Natural killer cell treated with Interleukin-12 subunit alpha and Interleukin-12 subunit beta and Interleukin-15 and Interleukin-18, amount 100 ng/mL, for 72 hours (primary cell): ENCODE results near the gene KCNQ1. TPM values are rescaled to one million over a fixed set of nuclear protein-coding genes. Genes with fewer than 3 reads are reported as not detected.

Experiments
- ATAC-seq, 2 donors: fragments of 150-1000 bp; cut with Tn5 transposase in 1 of 2; sonication (Bioruptor Pico), chemical (Tn5 transposase) in 1 of 2; 2 replicates each; pipeline ENCODE4 v1.10.0; 2021
- DNase-seq: peaks from one replicate; pipeline ENCODE4 v3.0.0; 2022; ENCODE audit warnings: low spot score
- H3K27ac Mint-ChIP-seq, 2 donors: 1 replicate in 1 of 2; 2 replicates in 1 of 2; pipeline ENCODE4 v1.8.0; 2022; ENCODE audit warnings: mixed read lengths in 2 of 2, mild to moderate bottlenecking in 1 of 2, moderate library complexity in 1 of 2
- H3K27me3 Mint-ChIP-seq, 2 donors: 1 replicate in 1 of 2; 2 replicates in 1 of 2; pipeline ENCODE4 v1.8.0; 2022; ENCODE audit warnings: mixed read lengths in 2 of 2
- H3K36me3 Mint-ChIP-seq: one replicate; pipeline ENCODE4 v1.8.0; 2022; ENCODE audit warnings: mixed read lengths
- H3K4me1 Mint-ChIP-seq, 2 donors: 1 replicate in 1 of 2; 2 replicates in 1 of 2; pipeline ENCODE4 v1.8.0; 2022; ENCODE audit warnings: low read depth in 2 of 2, mixed read lengths in 2 of 2, mild to moderate bottlenecking in 1 of 2
- H3K4me3 Mint-ChIP-seq: one replicate; pipeline ENCODE4 v1.8.0; 2022; ENCODE audit warnings: mixed read lengths
- H3K9me3 Mint-ChIP-seq: 2 replicates; pipeline ENCODE4 v1.8.0; 2022; ENCODE audit warnings: mixed read lengths
- total RNA-seq, 2 donors: library from RNA; stranded (reverse); gene quantifications; one replicate each; pipeline ENCODE4 v1.2.3, GENCODE V29; 2022

Gene KCNQ1
- total RNA-seq, 2 donors from 2014 or later: 0.19 to 1.4 TPM

DNA sequence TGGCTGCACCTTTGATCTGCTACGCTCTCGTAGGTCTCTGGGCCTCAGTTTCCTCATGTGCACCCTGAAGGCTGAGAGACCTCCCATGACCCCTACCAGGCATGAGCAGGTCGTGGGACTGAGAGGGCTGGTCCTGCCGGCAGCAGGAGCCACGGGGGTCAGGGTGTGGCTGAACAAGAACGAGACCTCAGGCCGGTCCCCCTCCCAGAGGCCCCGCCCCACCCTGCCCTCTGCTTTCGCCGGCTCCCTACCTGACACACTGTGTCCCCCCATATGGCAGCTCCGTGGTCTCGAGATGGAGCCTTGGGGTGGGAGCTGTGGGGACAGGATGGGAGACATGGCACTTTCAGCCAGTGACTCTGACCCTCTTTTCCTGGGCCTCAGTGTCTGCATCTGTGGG, 400.2 kb downstream of the KCNQ1 start:
- no peak for DNase-seq
- no peak overlapping the region for H3K4me3 Mint-ChIP-seq
- H3K4me1 Mint-ChIP-seq: no peaks in the 10 kb centered on the region
- no peaks in the 10 kb centered on the region for H3K36me3 Mint-ChIP-seq
- H3K27me3 Mint-ChIP-seq: no peaks in the 10 kb centered on the region
- ATAC-seq: no peak
- no peaks in the 10 kb centered on the region for H3K9me3 Mint-ChIP-seq
- no peak overlapping the region for H3K27ac Mint-ChIP-seq

DNA sequence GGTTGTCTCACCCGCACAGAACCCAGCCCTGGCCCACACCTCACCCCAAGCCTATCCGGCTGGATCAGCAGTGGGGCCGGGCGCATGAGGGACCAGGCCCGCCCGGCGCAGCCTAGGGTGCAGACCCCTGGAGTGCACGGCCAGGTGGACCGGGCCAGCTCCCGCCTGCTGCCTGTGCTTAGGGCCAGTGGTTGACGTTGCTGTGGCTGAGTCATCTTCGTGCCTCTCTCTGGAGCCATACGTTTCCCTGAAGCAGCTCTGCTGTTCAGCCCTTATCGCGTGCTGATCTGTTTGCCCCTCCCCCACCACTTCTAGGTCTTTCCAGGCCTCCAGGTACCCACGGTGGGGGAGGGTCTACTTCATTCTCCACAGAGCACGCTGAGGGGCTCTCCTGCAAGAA, 401.2 kb downstream of the KCNQ1 start:
- no peaks in the 10 kb centered on the region for H3K4me1 Mint-ChIP-seq
- no peaks in the 10 kb centered on the region for H3K27me3 Mint-ChIP-seq
- H3K36me3 Mint-ChIP-seq: no peaks in the 10 kb centered on the region
- H3K4me3 Mint-ChIP-seq: no peak overlapping the region
- peak in 1 of 2 donors; percentile 25 for ATAC-seq
- DNase-seq: no peak
- H3K27ac Mint-ChIP-seq: no peak overlapping the region
- H3K9me3 Mint-ChIP-seq: no peaks in the 10 kb centered on the region

DNA sequence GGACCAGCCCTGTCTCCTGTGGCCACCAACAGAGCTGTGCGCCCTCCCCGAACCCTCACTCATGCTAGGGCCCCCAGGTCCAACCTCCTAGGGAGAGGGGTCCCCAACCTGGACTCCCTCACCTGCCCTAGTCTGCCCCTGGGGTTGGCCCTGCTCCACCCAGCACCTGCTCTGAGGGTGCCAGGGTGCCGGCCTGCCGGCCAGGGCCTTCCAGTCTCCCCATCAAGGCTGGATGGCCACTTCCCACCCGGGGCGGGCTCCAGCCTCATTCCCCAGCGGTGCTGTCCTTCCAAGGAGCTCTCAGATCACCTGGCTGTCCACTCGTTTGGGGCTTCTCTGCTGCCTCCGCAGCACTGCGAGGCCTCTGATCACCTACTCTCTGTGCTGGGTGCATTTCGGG, 401.7 kb downstream of the KCNQ1 start:
- H3K36me3 Mint-ChIP-seq: no peaks in the 10 kb centered on the region
- DNase-seq (no peak), ATAC-seq (no peak)
- H3K4me3 Mint-ChIP-seq: no peak overlapping the region
- no peaks in the 10 kb centered on the region for H3K9me3 Mint-ChIP-seq
- no peaks in the 10 kb centered on the region for H3K27me3 Mint-ChIP-seq
- no peaks in the 10 kb centered on the region for H3K4me1 Mint-ChIP-seq
- no peak overlapping the region for H3K27ac Mint-ChIP-seq

DNA sequence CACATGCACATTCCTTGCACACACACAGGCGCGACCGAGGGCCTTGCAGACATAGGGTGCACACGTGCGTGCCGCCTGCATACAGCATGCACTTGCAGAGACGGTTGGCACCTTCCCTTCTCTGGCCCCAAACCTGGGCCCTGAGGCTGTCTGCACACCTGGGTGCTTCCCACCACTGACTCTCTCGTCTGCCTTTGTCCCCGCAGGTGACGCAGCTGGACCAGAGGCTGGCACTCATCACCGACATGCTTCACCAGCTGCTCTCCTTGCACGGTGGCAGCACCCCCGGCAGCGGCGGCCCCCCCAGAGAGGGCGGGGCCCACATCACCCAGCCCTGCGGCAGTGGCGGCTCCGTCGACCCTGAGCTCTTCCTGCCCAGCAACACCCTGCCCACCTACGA, 402.8 kb downstream of the KCNQ1 start:
- no peaks in the 10 kb centered on the region for H3K9me3 Mint-ChIP-seq
- ATAC-seq (no peak), DNase-seq (no peak)
- no peaks in the 10 kb centered on the region for H3K4me1 Mint-ChIP-seq
- H3K27me3 Mint-ChIP-seq: no peaks in the 10 kb centered on the region
- H3K4me3 Mint-ChIP-seq: no peak overlapping the region
- H3K27ac Mint-ChIP-seq: no peak overlapping the region
- no peaks in the 10 kb centered on the region for H3K36me3 Mint-ChIP-seq

DNA sequence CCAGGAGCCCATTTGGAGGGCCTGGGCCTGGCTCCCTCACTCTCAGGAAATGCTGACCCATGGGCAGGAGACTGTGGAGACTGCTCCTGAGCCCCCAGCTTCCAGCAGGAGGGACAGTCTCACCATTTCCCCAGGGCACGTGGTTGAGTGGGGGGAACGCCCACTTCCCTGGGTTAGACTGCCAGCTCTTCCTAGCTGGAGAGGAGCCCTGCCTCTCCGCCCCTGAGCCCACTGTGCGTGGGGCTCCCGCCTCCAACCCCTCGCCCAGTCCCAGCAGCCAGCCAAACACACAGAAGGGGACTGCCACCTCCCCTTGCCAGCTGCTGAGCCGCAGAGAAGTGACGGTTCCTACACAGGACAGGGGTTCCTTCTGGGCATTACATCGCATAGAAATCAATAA, 403.7 kb downstream of the KCNQ1 start:
- DNase-seq (no peak), ATAC-seq (no peak)
- Mint-ChIP-seq H3K27me3 (no peaks in the 10 kb centered on the region), H3K36me3 (no peaks in the 10 kb centered on the region), H3K4me1 (no peaks in the 10 kb centered on the region), H3K27ac (no peak overlapping the region), H3K4me3 (no peak overlapping the region), H3K9me3 (no peaks in the 10 kb centered on the region)

DNA sequence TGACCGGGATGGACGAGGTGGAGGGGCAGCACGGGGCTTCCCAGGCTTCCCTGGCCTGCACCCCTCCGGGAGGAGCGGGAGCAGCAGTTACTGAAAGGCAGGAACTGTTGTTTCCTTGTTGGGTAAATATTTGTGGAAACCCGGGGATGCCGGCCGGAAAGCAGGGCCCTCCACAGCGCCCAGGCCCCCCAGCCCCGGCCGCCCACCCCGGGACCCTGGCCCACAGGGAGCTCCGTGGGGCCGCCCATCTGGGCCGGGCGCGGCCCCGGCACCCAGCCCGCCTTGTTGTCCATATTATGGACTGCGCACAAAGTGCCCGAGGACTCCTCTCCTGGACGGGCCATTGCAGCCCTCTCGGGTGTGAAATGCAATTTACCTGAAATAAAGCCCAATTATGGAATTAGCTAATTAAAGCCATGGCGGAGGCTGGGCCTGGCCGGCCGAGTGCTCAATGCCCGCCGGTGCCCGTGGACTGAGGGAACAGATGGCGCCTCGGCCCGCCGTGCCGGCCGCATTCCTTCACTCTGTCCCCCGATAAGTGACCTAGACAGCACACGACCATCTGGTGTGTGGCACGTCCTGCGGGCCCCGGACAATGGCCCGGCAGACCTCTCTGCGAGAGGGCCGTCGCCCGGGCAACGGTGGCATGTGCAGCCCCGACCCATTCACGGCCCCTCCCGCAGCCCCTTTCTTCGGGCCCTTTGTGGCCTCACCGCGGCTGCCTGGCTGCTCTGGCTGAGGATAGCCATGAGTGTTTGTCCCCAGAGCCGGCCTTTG, 405.4 kb downstream of the KCNQ1 start:
- Mint-ChIP-seq H3K4me3 (no peak overlapping the region), H3K4me1 (no peaks in the 10 kb centered on the region), H3K27ac (no peak overlapping the region), H3K36me3 (no peaks in the 10 kb centered on the region), H3K27me3 (no peaks in the 10 kb centered on the region), H3K9me3 (no peaks in the 10 kb centered on the region)
- ATAC-seq: no peak
- no peak for DNase-seq

DNA sequence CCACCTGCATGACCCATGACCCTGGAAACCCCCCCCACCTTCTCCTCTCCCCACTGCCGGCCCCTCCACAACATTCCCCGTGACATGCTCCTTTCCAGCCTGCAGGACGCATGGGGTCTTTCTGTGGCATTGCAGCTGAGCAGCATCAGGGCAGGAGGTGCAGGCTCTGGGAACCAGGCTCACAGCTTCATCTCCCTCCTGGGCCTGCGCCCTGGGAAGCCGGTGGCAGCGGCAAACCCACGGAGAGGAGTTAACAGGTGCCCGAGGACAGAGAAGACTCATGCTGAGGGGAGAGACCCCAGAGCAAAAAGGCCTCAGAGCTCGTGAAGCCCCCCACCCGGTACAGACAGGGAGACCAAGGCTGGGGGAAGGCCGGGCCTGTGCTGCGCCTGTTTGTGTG, 408.6 kb downstream of the KCNQ1 start:
- no peak overlapping the region for H3K4me3 Mint-ChIP-seq
- H3K27ac Mint-ChIP-seq: no peak overlapping the region
- no peaks in the 10 kb centered on the region for H3K4me1 Mint-ChIP-seq
- no peak for DNase-seq
- H3K27me3 Mint-ChIP-seq: no peaks in the 10 kb centered on the region
- H3K9me3 Mint-ChIP-seq: no peaks in the 10 kb centered on the region
- H3K36me3 Mint-ChIP-seq: no peaks in the 10 kb centered on the region
- ATAC-seq: no peak

DNA sequence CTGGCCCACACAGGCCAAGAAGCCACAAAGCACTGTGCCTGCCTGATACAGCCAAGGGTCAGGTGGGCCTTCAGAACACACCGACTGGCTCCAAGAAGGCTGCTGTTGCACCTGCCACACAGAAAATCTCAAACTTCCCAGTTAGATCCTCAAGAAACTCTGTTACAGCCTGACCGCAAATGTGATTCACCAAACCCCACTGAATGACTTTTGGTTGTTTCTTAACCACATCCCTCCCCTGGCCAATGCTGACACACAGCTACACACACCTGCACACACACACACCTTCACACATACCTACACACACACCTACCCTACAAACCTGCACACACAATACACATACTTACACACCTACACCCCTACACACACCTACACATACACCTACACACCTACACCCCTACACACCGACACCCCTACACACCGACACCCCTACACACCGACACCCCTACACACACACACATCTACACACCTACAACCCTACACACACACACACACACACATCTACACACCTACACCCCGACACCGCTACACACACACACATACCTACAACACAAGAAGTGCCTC, 409.3 kb downstream of the KCNQ1 start:
- DNase-seq (no peak), ATAC-seq (no peak)
- H3K9me3 Mint-ChIP-seq: no peaks in the 10 kb centered on the region
- H3K27ac Mint-ChIP-seq: no peak overlapping the region
- no peaks in the 10 kb centered on the region for H3K27me3 Mint-ChIP-seq
- no peaks in the 10 kb centered on the region for H3K4me1 Mint-ChIP-seq
- H3K4me3 Mint-ChIP-seq: no peak overlapping the region
- H3K36me3 Mint-ChIP-seq: no peaks in the 10 kb centered on the region

DNA sequence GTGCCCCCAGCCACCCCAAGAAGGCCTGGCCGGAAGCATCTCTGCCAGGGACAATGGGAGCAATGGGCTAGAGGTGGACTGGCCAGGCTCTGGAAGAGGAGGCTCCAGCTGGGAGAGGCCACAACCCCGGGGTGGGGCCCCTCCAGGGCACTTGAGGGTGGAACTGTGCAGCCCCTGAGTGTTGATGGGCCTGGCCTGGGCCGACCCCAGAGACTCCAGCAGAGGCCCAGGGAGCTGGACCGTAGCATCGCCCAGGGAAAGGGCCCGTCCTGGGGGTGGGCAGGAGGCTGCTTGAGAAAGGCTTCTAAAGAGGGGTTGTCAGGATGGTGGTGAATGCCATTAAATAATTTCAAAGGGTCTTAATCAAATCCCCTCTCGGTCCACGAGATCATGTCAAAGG, 410.4 kb downstream of the KCNQ1 start:
- peaks cover 0 to 2% of the 10 kb centered on the region in 2 donors for H3K27me3 Mint-ChIP-seq
- no peak overlapping the region for H3K4me3 Mint-ChIP-seq
- ATAC-seq (no peak), DNase-seq (no peak)
- no peaks in the 10 kb centered on the region for H3K36me3 Mint-ChIP-seq
- no peak overlapping the region for H3K27ac Mint-ChIP-seq
- no peaks in the 10 kb centered on the region for H3K9me3 Mint-ChIP-seq
- H3K4me1 Mint-ChIP-seq: no peaks in the 10 kb centered on the region

DNA sequence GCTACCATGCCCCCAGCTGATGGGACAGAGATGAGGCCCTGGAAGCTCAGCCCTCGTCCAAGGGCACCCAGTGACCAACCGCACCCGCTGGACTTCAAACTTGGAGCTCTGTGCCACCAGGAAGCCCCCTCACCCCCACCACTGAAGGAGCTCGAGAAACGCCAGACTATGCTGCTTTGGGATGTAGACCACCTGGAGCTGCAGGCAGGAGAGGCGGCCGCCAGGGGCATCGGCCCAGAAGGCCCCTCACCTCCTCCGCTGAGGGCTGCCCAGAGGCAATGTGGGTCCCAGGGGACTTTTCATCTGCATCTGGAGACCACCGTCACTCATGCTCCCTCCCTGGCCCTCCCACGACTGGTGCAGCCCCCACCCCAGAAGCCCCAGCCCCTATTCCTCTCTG, 412.5 kb downstream of the KCNQ1 start:
- no peak overlapping the region for H3K27ac Mint-ChIP-seq
- H3K4me1 Mint-ChIP-seq: no peaks in the 10 kb centered on the region
- H3K4me3 Mint-ChIP-seq: no peak overlapping the region
- H3K9me3 Mint-ChIP-seq: no peaks in the 10 kb centered on the region
- H3K36me3 Mint-ChIP-seq: no peaks in the 10 kb centered on the region
- no peak for ATAC-seq
- DNase-seq: no peak
- peaks cover 0 to 7% of the 10 kb centered on the region in 2 donors for H3K27me3 Mint-ChIP-seq

DNA sequence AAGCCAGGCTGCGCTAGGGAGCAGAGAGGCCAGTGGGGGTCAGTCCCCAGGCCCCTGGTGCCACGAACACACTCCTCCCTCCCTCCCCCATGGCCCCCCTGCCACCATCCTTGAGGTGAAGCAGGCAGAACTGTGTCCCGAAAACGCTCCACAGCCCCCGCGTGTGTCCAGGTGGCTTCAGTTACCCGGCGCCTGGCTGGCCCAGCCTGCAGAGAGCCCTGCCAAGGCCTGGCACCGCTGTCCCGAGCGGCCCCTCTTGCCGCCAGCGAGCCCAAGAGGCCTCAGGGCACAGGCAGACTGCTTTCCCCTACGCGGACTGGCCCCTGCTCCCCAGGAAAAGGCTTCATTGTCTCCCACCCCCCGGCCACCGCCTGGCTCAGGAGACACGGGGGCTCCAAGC, 413.1 kb downstream of the KCNQ1 start:
- H3K4me1 Mint-ChIP-seq: no peaks in the 10 kb centered on the region

DNA sequence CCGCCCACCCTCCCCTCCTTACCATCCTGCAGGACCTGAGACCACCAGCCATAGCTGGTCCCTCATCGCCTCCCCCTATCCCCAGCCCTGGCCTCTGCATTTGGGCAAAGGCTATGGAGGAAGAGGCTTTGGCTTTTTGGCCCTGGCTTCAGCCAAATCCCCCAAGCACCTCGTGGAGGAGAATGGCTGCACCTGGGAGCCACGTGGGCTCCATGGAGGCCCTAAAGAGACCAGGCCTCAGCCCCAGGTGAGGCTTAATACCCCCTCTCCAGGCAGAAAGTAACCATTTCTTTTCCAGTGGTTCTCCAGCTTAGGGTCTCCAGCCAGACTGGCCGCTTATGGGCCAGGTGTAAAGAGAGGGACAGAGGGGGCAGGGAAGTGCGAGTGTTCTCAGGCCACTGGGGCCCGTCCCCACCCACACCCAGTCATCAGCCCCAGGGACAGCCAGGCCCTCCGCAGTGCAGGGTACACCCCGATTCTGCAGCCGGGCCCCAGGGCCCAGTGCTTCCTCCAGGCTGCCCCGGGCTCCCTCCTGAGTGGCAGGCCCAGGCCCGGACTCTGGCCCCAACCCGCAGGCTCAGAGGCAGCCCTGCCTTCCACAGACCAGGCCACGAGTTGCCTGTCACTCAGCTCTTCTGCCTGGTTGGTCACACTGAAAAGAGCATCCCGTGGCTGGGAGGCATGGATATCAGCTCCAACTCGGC, 414.3 kb downstream of the KCNQ1 start:
- DNase-seq (no peak), ATAC-seq (no peak)
- Mint-ChIP-seq H3K4me1 (no peaks in the 10 kb centered on the region), H3K4me3 (no peak overlapping the region), H3K36me3 (no peaks in the 10 kb centered on the region), H3K27me3 (peaks cover 8 to 12% of the 10 kb centered on the region in 2 donors), H3K27ac (no peak overlapping the region), H3K9me3 (no peaks in the 10 kb centered on the region)

More for the DNA sequence above, 413.1 kb downstream of the KCNQ1 start:
- DNase-seq (no peak), ATAC-seq (no peak)
- H3K27me3 Mint-ChIP-seq: peaks cover 0 to 7% of the 10 kb centered on the region in 2 donors
- H3K36me3 Mint-ChIP-seq: no peaks in the 10 kb centered on the region
- H3K27ac Mint-ChIP-seq: no peak overlapping the region
- H3K9me3 Mint-ChIP-seq: no peaks in the 10 kb centered on the region
- no peak overlapping the region for H3K4me3 Mint-ChIP-seq

DNA sequence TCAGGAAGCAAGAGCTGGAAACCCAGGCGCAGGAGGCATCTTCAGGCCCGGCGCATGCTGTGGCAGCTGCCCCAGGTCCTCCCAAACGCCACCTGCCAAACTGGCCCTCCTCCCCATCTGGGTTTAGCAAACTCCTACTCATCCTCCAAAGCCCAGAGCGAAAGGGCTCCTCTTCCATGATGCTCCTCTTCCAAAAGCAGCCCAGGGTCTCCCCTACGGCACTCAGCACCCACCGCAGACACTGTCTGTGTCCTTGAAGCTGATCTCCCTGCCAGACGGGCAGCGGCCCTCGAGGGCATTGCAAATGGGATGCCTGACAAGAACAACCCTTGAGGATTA, 414.9 kb downstream of the KCNQ1 start:
- Mint-ChIP-seq H3K4me3 (no peak overlapping the region), H3K27ac (no peak overlapping the region), H3K9me3 (no peaks in the 10 kb centered on the region), H3K27me3 (peaks cover 12 to 15% of the 10 kb centered on the region in 2 donors), H3K36me3 (no peaks in the 10 kb centered on the region), H3K4me1 (no peaks in the 10 kb centered on the region)
- no peak for DNase-seq
- ATAC-seq: no peak

DNA sequence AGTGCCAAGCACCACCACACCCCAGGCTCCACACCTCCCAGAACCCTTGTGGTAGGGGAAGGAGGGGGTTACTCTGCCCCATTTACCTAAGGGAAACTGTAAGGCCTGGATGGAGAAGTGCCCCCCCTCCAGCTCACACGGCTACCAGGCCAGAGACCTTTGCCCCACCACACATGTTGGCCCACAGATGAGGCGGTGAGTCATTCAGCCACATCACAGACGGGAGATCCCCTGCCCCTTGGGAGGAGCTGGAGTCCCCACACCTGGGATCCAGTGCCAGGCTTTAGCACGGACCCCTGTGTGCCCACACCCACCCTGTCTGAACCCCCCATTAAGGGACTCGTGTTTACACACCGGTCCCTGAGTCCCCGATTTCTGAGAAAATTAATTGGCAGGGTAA, 415.8 kb downstream of the KCNQ1 start:
- Mint-ChIP-seq H3K4me1 (no peaks in the 10 kb centered on the region), H3K36me3 (no peaks in the 10 kb centered on the region), H3K27ac (no peak overlapping the region), H3K9me3 (no peaks in the 10 kb centered on the region), H3K4me3 (no peak overlapping the region), H3K27me3 (peaks cover 19% of the 10 kb centered on the region in 2 donors)
- DNase-seq (no peak), ATAC-seq (no peak)
